GM23248 (cell line): Measurements from ENCODE around the gene U2AF1L4. TPM values are rescaled to one million over a fixed set of nuclear protein-coding genes. Genes with fewer than 3 reads are reported as not detected.

Experiments
- DNase-seq: peaks from one replicate; pipeline ENCODE4 v3.0.0-alpha.2; 2015
- H2AFZ ChIP-seq: fragments of 200-600 bp; sonication (generic); 2 replicates; pipeline ENCODE4 v1.6.1; 2016; ENCODE audit warnings: antibody characterized with exemption
- H3F3A ChIP-seq: fragments of 200-600 bp; sonication (generic); 2 replicates; pipeline ENCODE4 v1.6.1; 2016; ENCODE audit warnings: mild to moderate bottlenecking, antibody characterized with exemption, mixed run types; ENCODE audit not compliant: insufficient read depth
- H3K27ac ChIP-seq: fragments of 200-600 bp; sonication (generic); 2 replicates; pipeline ENCODE4 v1.5.1; 2016; ENCODE audit warnings: mild to moderate bottlenecking
- H3K27me3 ChIP-seq: fragments of 200-600 bp; sonication (generic); replicated peaks from 2 replicates; pipeline ENCODE4 v1.6.1; 2016; ENCODE audit warnings: mild to moderate bottlenecking; ENCODE audit not compliant: insufficient read depth
- H3K36me3 ChIP-seq: fragments of 200-600 bp; sonication (generic); 2 replicates; pipeline ENCODE4 v1.6.1; 2016; ENCODE audit warnings: low read depth, mild to moderate bottlenecking
- H3K4me1 ChIP-seq: fragments of 200-600 bp; sonication (generic); 2 replicates; pipeline ENCODE4 v1.6.1; 2016; ENCODE audit warnings: mild to moderate bottlenecking; ENCODE audit not compliant: insufficient read depth
- H3K4me2 ChIP-seq: fragments of 200-600 bp; sonication (generic); one replicate; pipeline ENCODE4 v1.6.1; 2016; ENCODE audit warnings: mild to moderate bottlenecking; ENCODE audit not compliant: unreplicated experiment
- H3K4me3 ChIP-seq: fragments of 200-600 bp; sonication (generic); 2 replicates; pipeline ENCODE4 v1.5.1; 2016; ENCODE audit warnings: mild to moderate bottlenecking
- H3K79me2 ChIP-seq: fragments of 200-600 bp; sonication (generic); 2 replicates; pipeline ENCODE4 v1.6.1; 2016; ENCODE audit warnings: mild to moderate bottlenecking; ENCODE audit not compliant: insufficient read depth
- H3K9ac ChIP-seq: fragments of 200-600 bp; sonication (generic); 2 replicates; pipeline ENCODE4 v1.6.1; 2016; ENCODE audit warnings: mild to moderate bottlenecking
- H3K9me2 ChIP-seq: fragments of 200-600 bp; sonication (generic); 2 replicates; pipeline ENCODE4 v1.6.1; 2016; ENCODE audit warnings: mixed run types, mild to moderate bottlenecking, moderate library complexity; ENCODE audit not compliant: insufficient read depth
- H3K9me3 ChIP-seq: fragments of 200-600 bp; sonication (generic); one replicate; pipeline ENCODE4 v1.6.1; 2017; ENCODE audit warnings: low read depth
- H4K20me1 ChIP-seq: fragments of 200-600 bp; sonication (generic); 2 replicates; pipeline ENCODE4 v1.6.0; 2016; ENCODE audit not compliant: insufficient read depth
- EZH2 ChIP-seq: fragments of 200-600 bp; sonication (generic); IDR thresholded peaks from 2 replicates; pipeline ENCODE4 v1.6.1; 2018; ENCODE audit warnings: antibody characterized with exemption, mild to moderate bottlenecking; ENCODE audit not compliant: insufficient read depth, poor library complexity, severe bottlenecking
- EZH2phosphoT487 ChIP-seq: fragments of 200-600 bp; sonication (generic); IDR thresholded peaks from 2 replicates; pipeline ENCODE4 v1.6.1; 2018; ENCODE audit warnings: antibody characterized with exemption, moderate library complexity, mild to moderate bottlenecking, low read depth; ENCODE audit not compliant: insufficient read depth
- WGBS, 2 experiments: methylation state at CpG; one replicate each; pipeline ENCODE4 v1.1.6; 2015 to 2017; ENCODE audit warnings: low lambda C conversion rate in 2 of 2, low coverage in 1 of 2; ENCODE audit errors: missing lambda C conversion rate in 2 of 2; 5-methylcytosine and 5-hydroxymethylcytosine counted together
- in situ Hi-C: fragments of 300-500 bp; cut with MboI; formaldehyde crosslinking; loops from 2 replicates; pipeline ENCODE4 v1.15.0; 2020
- polyA plus RNA-seq: library from polyadenylated mRNA; unstranded; fragments of >200 nt; fragmentation: Nextera tagmentation; extraction: Ambion mirVana; gene quantifications from 2 replicates; pipeline ENCODE4 v1.2.1, GENCODE V29; 2016
- total RNA-seq: library from RNA; depleted of rRNA; stranded (reverse); fragments of >200 nt; shearing (Covaris generic); gene quantifications from 2 replicates; pipeline ENCODE4 v1.2.3, GENCODE V29; 2014

Gene U2AF1L4
- total and polyA plus RNA-seq, 2 experiments from 2014 or later = 18.8 to 25.3 TPM

- no peaks in the 10 kb centered on the region for H3K79me2 ChIP-seq
- no peak overlapping the region for H2AFZ ChIP-seq
- H4K20me1 ChIP-seq = no peaks in the 10 kb centered on the region
- H3F3A ChIP-seq = no peaks in the 10 kb centered on the region
- 63 to 81% methylated on average over 5 to 25 of the region's 25 CpGs for WGBS, 2 experiments
- H3K9me2 ChIP-seq = no peaks in the 10 kb centered on the region
- H3K4me3 ChIP-seq = no peak overlapping the region
- TF ChIP-seq EZH2phosphoT487 = no peak
- TF ChIP-seq EZH2 = no peak
- in situ Hi-C loops = no loop called here
- no peak for DNase-seq
- no peak overlapping the region for H3K4me2 ChIP-seq
- no peak overlapping the region for H3K27ac ChIP-seq
- peaks cover 11% of the 10 kb centered on the region; the same call in 1 of the 2 replicates for H3K36me3 ChIP-seq
- H3K9ac ChIP-seq = no peak overlapping the region
- no peaks in the 10 kb centered on the region for H3K9me3 ChIP-seq
- no peaks in the 10 kb centered on the region for H3K4me1 ChIP-seq
- H3K27me3 ChIP-seq = no peaks in the 10 kb centered on the region
Measured at GRCh38 chr19:35732540-35733179, 12.6 kb downstream of the U2AF1L4 start.

GRCh38 chr19:35731779-35732405, 13.3 kb downstream of the U2AF1L4 start:
- no peak overlapping the region for H3K4me2 ChIP-seq
- no peak for DNase-seq
- H3K27ac ChIP-seq = no peak overlapping the region
- H3K9me3 ChIP-seq = no peaks in the 10 kb centered on the region
- H3F3A ChIP-seq = no peaks in the 10 kb centered on the region
- no peaks in the 10 kb centered on the region for H3K4me1 ChIP-seq
- H3K9me2 ChIP-seq = no peaks in the 10 kb centered on the region
- no peak overlapping the region for H2AFZ ChIP-seq
- in situ Hi-C loops = no loop called here
- H3K36me3 ChIP-seq = peaks cover 11% of the 10 kb centered on the region; the same call in 1 of the 2 replicates
- no peak overlapping the region for H3K9ac ChIP-seq
- H3K4me3 ChIP-seq = no peak overlapping the region
- no peaks in the 10 kb centered on the region for H3K27me3 ChIP-seq
- H4K20me1 ChIP-seq = no peaks in the 10 kb centered on the region
- no peaks in the 10 kb centered on the region for H3K79me2 ChIP-seq
- 92 to 93% methylated on average over 16 to 21 of the region's 21 CpGs for WGBS, 2 experiments
- TF ChIP-seq EZH2phosphoT487 (no peak), EZH2 (no peak)

DNA sequence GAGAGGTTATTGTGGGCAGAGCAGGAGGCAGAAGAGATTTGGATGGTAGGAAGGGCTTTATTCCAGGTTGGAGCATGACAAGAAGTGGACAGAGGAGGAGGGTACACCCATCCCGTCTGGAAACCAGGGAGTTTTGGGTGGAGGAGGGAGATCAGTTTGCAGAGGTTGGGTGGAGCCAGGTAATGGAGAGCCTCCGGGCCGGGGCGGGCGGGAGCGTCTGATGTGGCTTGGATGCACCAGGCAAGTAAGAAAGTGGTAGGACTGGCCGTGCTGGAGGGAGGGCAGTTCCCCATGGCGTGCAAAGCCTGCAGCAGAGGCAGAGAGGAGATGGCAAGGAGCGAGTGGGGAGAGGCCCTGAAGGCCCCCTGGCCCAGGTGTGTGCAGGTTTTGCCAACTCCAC, 13.9 kb downstream of the U2AF1L4 start:
- no peak overlapping the region for H3K27ac ChIP-seq
- no peak overlapping the region for H3K9ac ChIP-seq
- TF ChIP-seq EZH2phosphoT487 = no peak
- DNase-seq = no peak
- H3K36me3 ChIP-seq = peaks cover 13% of the 10 kb centered on the region; the same call in 1 of the 2 replicates
- H2AFZ ChIP-seq = no peak overlapping the region
- no peaks in the 10 kb centered on the region for H3K9me2 ChIP-seq
- H3K4me1 ChIP-seq = no peaks in the 10 kb centered on the region
- no peak overlapping the region for H3K4me3 ChIP-seq
- no peak overlapping the region for H3K4me2 ChIP-seq
- no peaks in the 10 kb centered on the region for H3K9me3 ChIP-seq
- no peaks in the 10 kb centered on the region for H3K27me3 ChIP-seq
- 88 to 94% methylated on average over 2 to 9 of the region's 9 CpGs for WGBS, 2 experiments
- H3K79me2 ChIP-seq = no peaks in the 10 kb centered on the region
- in situ Hi-C loops = no loop called here
- H4K20me1 ChIP-seq = no peaks in the 10 kb centered on the region
- H3F3A ChIP-seq = no peaks in the 10 kb centered on the region

DNA sequence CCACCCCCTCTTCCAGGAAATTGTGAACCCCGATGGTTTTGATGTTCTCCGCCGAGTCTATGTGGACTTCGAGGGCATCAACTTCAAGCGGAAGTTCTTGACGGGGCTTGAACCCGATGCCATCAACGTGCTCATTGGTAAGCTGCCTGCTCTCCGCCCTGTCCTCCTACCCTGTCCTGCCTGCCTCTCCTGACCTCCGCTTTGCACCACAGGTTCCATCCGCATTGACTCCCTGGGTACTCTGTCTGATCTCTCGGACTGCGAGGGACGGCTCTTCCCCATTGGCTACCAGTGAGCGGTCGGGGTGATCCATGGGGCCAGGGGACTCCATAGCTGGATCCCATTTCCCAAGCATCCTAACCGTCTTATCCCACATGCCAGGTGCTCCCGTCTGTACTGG, 14.9 kb downstream of the U2AF1L4 start:
- TF ChIP-seq EZH2 = no peak
- no peak for TF ChIP-seq EZH2phosphoT487
- 93 to 94% methylated on average over 17 to 18 of the region's 18 CpGs for WGBS, 2 experiments
- DNase-seq = no peak
- Histone ChIP-seq H3K36me3 (peaks cover 17% of the 10 kb centered on the region; the same call in 1 of the 2 replicates), H2AFZ (no peak overlapping the region), H4K20me1 (no peaks in the 10 kb centered on the region), H3K9ac (no peak overlapping the region), H3K4me3 (no peak overlapping the region), H3K4me1 (no peaks in the 10 kb centered on the region), H3F3A (no peaks in the 10 kb centered on the region), H3K9me2 (no peaks in the 10 kb centered on the region), H3K27me3 (no peaks in the 10 kb centered on the region), H3K79me2 (no peaks in the 10 kb centered on the region), H3K9me3 (no peaks in the 10 kb centered on the region), H3K27ac (no peak overlapping the region), H3K4me2 (no peak overlapping the region)
- in situ Hi-C loops = no loop called here
